ENCODE data around the gene RPTOR. TPM values are rescaled to one million over a fixed set of nuclear protein-coding genes. Genes with fewer than 3 reads are reported as not detected.
A peak's percentile ranks its signal among the peaks of the same experiment; 100 is the strongest.

RPTOR gene
- polyA plus RNA-seq, 1 donor (not counting 4 experiments of a cell fraction or from before 2014, with no cell fraction given), result 4.0 TPM

- dilution Hi-C loops (cut with MboI; ENCODE audit: extremely low pct_ligation_motif_present, low sequenced_read_pairs), result no loop called here
- FAIRE-seq, result no peak
Observed at GRCh38 chr17:80979547-80980378, 435.1 kb downstream of the RPTOR start.

DNA sequence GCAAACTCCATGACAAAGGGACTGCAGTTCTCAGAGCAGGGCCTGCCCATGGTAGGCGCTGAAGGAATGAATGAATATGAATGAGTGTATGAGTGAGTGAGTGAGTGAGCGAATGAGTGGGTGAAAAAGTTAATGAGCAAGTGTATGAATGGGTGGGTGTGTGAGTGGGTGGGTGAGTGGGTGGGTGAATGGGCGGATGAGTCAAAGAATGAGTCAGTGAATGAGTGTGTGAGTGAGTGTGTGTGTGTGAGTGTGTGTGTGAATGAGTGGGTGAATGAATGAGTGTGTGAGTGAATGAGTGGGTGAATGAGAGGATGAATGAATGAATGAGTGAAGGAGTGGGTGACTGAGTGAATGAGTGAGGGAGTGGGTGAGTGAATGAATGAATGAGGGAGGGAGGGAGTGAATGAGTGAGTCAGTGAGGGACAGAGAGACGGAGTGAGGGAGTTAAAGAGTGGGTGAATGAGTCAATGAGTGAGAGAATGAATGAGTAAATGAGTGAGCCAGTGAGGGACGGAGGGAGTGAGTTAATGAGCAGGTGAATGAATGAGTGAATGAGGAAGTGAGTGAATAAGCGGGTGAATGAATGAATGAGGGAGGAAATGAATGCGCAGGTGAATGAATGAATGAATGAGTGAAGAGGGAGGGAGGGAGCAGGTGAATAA lies 435.9 kb downstream of the RPTOR start:
- H3K27ac ChIP-seq (ENCODE audit: control insufficient read depth, insufficient read depth, low read length), result no peak overlapping the region

More at GRCh38 chr17:80979547-80980378, 435.1 kb downstream of the RPTOR start:
- Histone ChIP-seq H2AFZ (ENCODE audit: control insufficient read depth, low read length) (no peak overlapping the region), H3K4me2 (ENCODE audit: control insufficient read depth, extremely low read depth, insufficient read depth, low read depth, low read length) (no peak overlapping the region), H3K27ac (ENCODE audit: control insufficient read depth, insufficient read depth, low read length) (no peak overlapping the region), H3K9me3 (ENCODE audit: control insufficient read depth, low read depth, low read length) (no peaks in the 10 kb centered on the region), H3K9ac (ENCODE audit: control insufficient read depth, extremely low read depth, insufficient read depth, low read length) (no peak overlapping the region), H3K79me2 (ENCODE audit: control insufficient read depth, insufficient read depth, low read length) (no peaks in the 10 kb centered on the region), H3K4me1 (ENCODE audit: control insufficient read depth, extremely low read depth, insufficient read depth, low read length) (no peaks in the 10 kb centered on the region), H3K9me1 (ENCODE audit: control insufficient read depth, extremely low read depth, insufficient read depth, low read length) (no peaks in the 10 kb centered on the region), H3K36me3 (ENCODE audit: control insufficient read depth in 2 of 2, extremely low read depth in 1 of 2, insufficient read depth in 2 of 2, low read length in 2 of 2) (no peaks in the 10 kb centered on the region), H4K20me1 (ENCODE audit: control insufficient read depth, extremely low read depth, insufficient read depth, low read length) (no peaks in the 10 kb centered on the region), H3K27me3 (ENCODE audit: control insufficient read depth, extremely low read depth, insufficient read depth, low read length) (peaks cover 5% of the 10 kb centered on the region), H3K4me3 (ENCODE audit: control insufficient read depth in 2 of 3, extremely low read depth in 1 of 3, insufficient read depth in 2 of 3, low read depth in 1 of 3, low read length in 3 of 3) (no peak overlapping the region)
- DNase-seq (ENCODE audit: low read depth, low spot score), result no peak
- TF ChIP-seq EZH2 (IDR thresholded peaks at IDR 0.05; ENCODE audit: low read length), result no peak

More for the DNA sequence above, 435.9 kb downstream of the RPTOR start:
- no peaks in the 10 kb centered on the region for H3K79me2 ChIP-seq (ENCODE audit: control insufficient read depth, insufficient read depth, low read length)
- H3K4me1 ChIP-seq (ENCODE audit: control insufficient read depth, extremely low read depth, insufficient read depth, low read length), result no peaks in the 10 kb centered on the region
- dilution Hi-C loops (cut with MboI; ENCODE audit: extremely low pct_ligation_motif_present, low sequenced_read_pairs), result no loop called here
- TF ChIP-seq, protein P1, sequence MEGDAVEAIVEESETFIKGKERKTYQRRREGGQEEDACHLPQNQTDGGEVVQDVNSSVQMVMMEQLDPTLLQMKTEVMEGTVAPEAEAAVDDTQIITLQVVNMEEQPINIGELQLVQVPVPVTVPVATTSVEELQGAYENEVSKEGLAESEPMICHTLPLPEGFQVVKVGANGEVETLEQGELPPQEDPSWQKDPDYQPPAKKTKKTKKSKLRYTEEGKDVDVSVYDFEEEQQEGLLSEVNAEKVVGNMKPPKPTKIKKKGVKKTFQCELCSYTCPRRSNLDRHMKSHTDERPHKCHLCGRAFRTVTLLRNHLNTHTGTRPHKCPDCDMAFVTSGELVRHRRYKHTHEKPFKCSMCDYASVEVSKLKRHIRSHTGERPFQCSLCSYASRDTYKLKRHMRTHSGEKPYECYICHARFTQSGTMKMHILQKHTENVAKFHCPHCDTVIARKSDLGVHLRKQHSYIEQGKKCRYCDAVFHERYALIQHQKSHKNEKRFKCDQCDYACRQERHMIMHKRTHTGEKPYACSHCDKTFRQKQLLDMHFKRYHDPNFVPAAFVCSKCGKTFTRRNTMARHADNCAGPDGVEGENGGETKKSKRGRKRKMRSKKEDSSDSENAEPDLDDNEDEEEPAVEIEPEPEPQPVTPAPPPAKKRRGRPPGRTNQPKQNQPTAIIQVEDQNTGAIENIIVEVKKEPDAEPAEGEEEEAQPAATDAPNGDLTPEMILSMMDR (optimal IDR thresholded peaks at IDR 0.05 in 1 of 3, IDR thresholded peaks at IDR 0.05 in 1 of 3, conservative IDR thresholded peaks at IDR 0.05 in 1 of 3; ENCODE audit: extremely low read depth in 1 of 3, insufficient read depth in 2 of 3, low read length in 3 of 3), result no peak
- peak; percentile 33 for TF ChIP-seq EZH2 (IDR thresholded peaks at IDR 0.05; ENCODE audit: low read length)
- H3K4me2 ChIP-seq (ENCODE audit: control insufficient read depth, extremely low read depth, insufficient read depth, low read depth, low read length), result no peak overlapping the region
- H2AFZ ChIP-seq (ENCODE audit: control insufficient read depth, low read length), result no peak overlapping the region
- no peaks in the 10 kb centered on the region for H4K20me1 ChIP-seq (ENCODE audit: control insufficient read depth, extremely low read depth, insufficient read depth, low read length)
- no peak overlapping the region for H3K9ac ChIP-seq (ENCODE audit: control insufficient read depth, extremely low read depth, insufficient read depth, low read length)
- FAIRE-seq (no peak), DNase-seq (ENCODE audit: low read depth, low spot score) (peak; percentile 44)
- no peaks in the 10 kb centered on the region for H3K36me3 ChIP-seq (ENCODE audit: control insufficient read depth in 2 of 2, extremely low read depth in 1 of 2, insufficient read depth in 2 of 2, low read length in 2 of 2)
- H3K27me3 ChIP-seq (ENCODE audit: control insufficient read depth, extremely low read depth, insufficient read depth, low read length), result peaks cover 5% of the 10 kb centered on the region
- H3K4me3 ChIP-seq (ENCODE audit: control insufficient read depth in 2 of 3, extremely low read depth in 1 of 3, insufficient read depth in 2 of 3, low read depth in 1 of 3, low read length in 3 of 3), result no peak overlapping the region
- no peaks in the 10 kb centered on the region for H3K9me1 ChIP-seq (ENCODE audit: control insufficient read depth, extremely low read depth, insufficient read depth, low read length)
- no peaks in the 10 kb centered on the region for H3K9me3 ChIP-seq (ENCODE audit: control insufficient read depth, low read depth, low read length)

Measured in keratinocyte (primary cell).